HG02885 (cell line): ENCODE measurements around the gene CAMK2N1.
"Not testable (repeated sequence)": the region's sequence is repeated elsewhere in the genome, so short reads cannot be mapped to it uniquely, and the experiment has no call there.

Experiments
- ATAC-seq: cut with Tn5 transposase; IDR thresholded peaks from one replicate; pipeline ENCODE4 v1.9.1; 2021; ENCODE audit warnings: mild to moderate bottlenecking; ENCODE audit not compliant: unreplicated experiment, poor library complexity

Gene CAMK2N1

GRCh38 chr1:20497506-20497905 is 11.5 kb upstream of the CAMK2N1 start:
- ATAC-seq: no peak

GRCh38 chr1:20496725-20497383 is 10.8 kb upstream of the CAMK2N1 start:
- not testable (repeated sequence) for ATAC-seq

- no peak for ATAC-seq
Observed at GRCh38 chr1:20496241-20496661, 10.2 kb upstream of the CAMK2N1 start.

GRCh38 chr1:20495661-20496060 is 9.7 kb upstream of the CAMK2N1 start:
- no peak for ATAC-seq

- no peak for ATAC-seq
Observed at GRCh38 chr1:20494609-20495311, 8.8 kb upstream of the CAMK2N1 start.

GRCh38 chr1:20493839-20494608 is 8.0 kb upstream of the CAMK2N1 start:
- no peak for ATAC-seq

- ATAC-seq: no peak
Observed at GRCh38 chr1:20493309-20493708, 7.3 kb upstream of the CAMK2N1 start.

- no peak for ATAC-seq
Observed at GRCh38 chr1:20492751-20493150, 6.7 kb upstream of the CAMK2N1 start.

- ATAC-seq: no peak
Observed at GRCh38 chr1:20491866-20492265, 5.9 kb upstream of the CAMK2N1 start.

GRCh38 chr1:20491178-20491577 is 5.2 kb upstream of the CAMK2N1 start:
- ATAC-seq: no peak

GRCh38 chr1:20487236-20487590 is 1.2 kb upstream of the CAMK2N1 start:
- no peak for ATAC-seq

GRCh38 chr1:20486457-20487235 is 636 bp upstream of the CAMK2N1 start:
- no peak for ATAC-seq

GRCh38 chr1:20484519-20485462 is 1.2 kb downstream of the CAMK2N1 start:
- no peak for ATAC-seq

- ATAC-seq: no peak
Observed at GRCh38 chr1:20483833-20484518, 2.0 kb downstream of the CAMK2N1 start.

- ATAC-seq: no peak
Observed at GRCh38 chr1:20483098-20483832, 2.7 kb downstream of the CAMK2N1 start.

GRCh38 chr1:20481643-20482498 is 4.1 kb downstream of the CAMK2N1 start:
- ATAC-seq: no peak

GRCh38 chr1:20480951-20481617 is 4.9 kb downstream of the CAMK2N1 start:
- no peak for ATAC-seq
